Suprapubic skin (tissue), 4 donors: ENCODE data around the gene VCAN.

Experiments used
- CTCF ChIP-seq, 2 donors: fragments of 200-600 bp in 1 of 2; fragments of 450-650 bp in 1 of 2; sonication (generic) in 1 of 2; IDR thresholded peaks; one replicate each; pipeline ENCODE4 v1.5.1; 2016 to 2019; ENCODE audit warnings: antibody characterized with exemption in 2 of 2, mild to moderate bottlenecking in 1 of 2, moderate library complexity in 1 of 2
- EP300 ChIP-seq: sonication (generic); formaldehyde crosslinking; IDR thresholded peaks from one replicate; pipeline ENCODE4 v1.6.1; 2017; ENCODE audit warnings: antibody characterized with exemption
- POLR2A ChIP-seq, 2 donors: fragments of 450-650 bp; IDR thresholded peaks; one replicate each; pipeline ENCODE4 v1.6.1; 2017; ENCODE audit warnings: antibody characterized with exemption in 2 of 2, mild to moderate bottlenecking in 2 of 2, moderate library complexity in 2 of 2
- POLR2AphosphoS5 ChIP-seq, 3 donors: sonication (generic); formaldehyde crosslinking; IDR thresholded peaks; one replicate each; pipeline ENCODE4 v1.6.1; 2017; ENCODE audit warnings: antibody characterized with exemption in 3 of 3

GRCh38 chr5:83450183-83450966 is 21.2 kb upstream of the VCAN start:
- TF ChIP-seq CTCF (IDR thresholded peaks at IDR 0.05), result no peak
- no peak for TF ChIP-seq POLR2AphosphoS5 (IDR thresholded peaks at IDR 0.05)
- no peak for TF ChIP-seq POLR2A (IDR thresholded peaks at IDR 0.05)
- TF ChIP-seq EP300, result no peak
